ENCODE data around the gene PPP2R3A. TPM values are rescaled to one million over a fixed set of nuclear protein-coding genes. Genes with fewer than 3 reads are reported as not detected.
"Not testable (repeated sequence)": the region's sequence is repeated elsewhere in the genome, so short reads cannot be mapped to it uniquely, and the experiment has no call there.

Gene PPP2R3A
- polyA plus RNA-seq, 6 donors from 2014 or later: 0.07 to 0.34 (median 0.12) TPM

- Mint-ChIP-seq H3K4me1 (peaks cover 10 to 23% (median 20%) of the 10 kb centered on the region in 3 donors), H3K4me3 (no peak overlapping the region), H3K27me3 (no peaks in the 10 kb centered on the region), H3K9me3 (no peaks in the 10 kb centered on the region), H3K36me3 (peaks cover 0 to 4% of the 10 kb centered on the region in 2 donors), H3K27ac (no peak overlapping the region)
- no peak for DNase-seq
- ATAC-seq (ENCODE audit: low read depth in 2 of 2): no peak
Observed at GRCh38 chr3:136105044-136105443, 139.5 kb downstream of the PPP2R3A start.

DNA sequence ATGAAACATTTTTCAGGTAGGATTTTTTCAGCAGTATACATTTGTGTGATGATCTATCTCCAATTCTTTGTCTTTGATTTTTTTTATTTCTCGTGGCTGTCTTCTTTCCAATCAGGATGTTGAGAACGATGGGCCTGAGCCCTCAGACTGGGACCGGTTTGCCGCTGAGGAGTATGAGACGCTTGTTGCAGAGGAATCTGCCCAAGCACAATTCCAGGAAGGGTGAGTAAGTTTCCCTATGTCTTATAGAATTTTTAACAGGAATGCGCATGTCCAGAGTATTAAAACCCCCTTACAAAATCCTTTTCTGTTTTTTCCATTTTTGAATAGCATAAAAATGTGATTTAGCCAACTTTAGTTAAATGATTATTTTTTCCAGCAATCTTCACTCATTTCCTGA lies 140.6 kb downstream of the PPP2R3A start:
- Mint-ChIP-seq H3K27ac (peak overlapping the region in 2 of 6 donors; percentile 30 to 44), H3K27me3 (no peaks in the 10 kb centered on the region), H3K4me3 (no peak overlapping the region), H3K9me3 (no peaks in the 10 kb centered on the region), H3K36me3 (peaks cover 0 to 4% of the 10 kb centered on the region in 2 donors), H3K4me1 (peaks cover 10 to 23% (median 21%) of the 10 kb centered on the region in 3 donors)
- DNase-seq (no peak), ATAC-seq (ENCODE audit: low read depth in 2 of 2) (no peak)

DNA sequence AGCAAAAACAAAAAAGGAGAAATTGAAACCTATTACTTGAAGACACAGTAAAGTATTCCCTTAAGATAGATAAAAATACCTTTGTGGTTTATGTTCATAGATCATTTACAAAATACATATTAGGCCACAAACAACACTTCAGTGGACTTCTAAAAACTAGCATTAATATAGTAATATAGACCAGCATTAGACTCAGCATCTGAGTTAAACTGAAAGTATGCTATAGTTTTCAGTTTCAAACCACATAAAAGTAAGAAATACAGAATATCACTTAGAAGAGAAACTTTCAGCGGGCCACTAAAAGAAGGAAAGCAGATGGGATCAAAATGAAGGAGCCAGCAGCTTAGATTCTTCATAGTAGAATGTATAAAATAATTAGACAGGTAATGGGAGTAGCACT lies 144.0 kb downstream of the PPP2R3A start:
- Mint-ChIP-seq H3K36me3 (peaks cover 0 to 4% of the 10 kb centered on the region in 2 donors), H3K4me3 (no peak overlapping the region), H3K4me1 (peaks cover 10 to 23% (median 21%) of the 10 kb centered on the region in 3 donors), H3K27ac (peak overlapping the region in 2 of 6 donors; percentile 16 to 36), H3K27me3 (no peaks in the 10 kb centered on the region), H3K9me3 (no peaks in the 10 kb centered on the region)
- ATAC-seq (ENCODE audit: low read depth in 2 of 2): no peak
- DNase-seq: no peak

GRCh38 chr3:136110481-136110880 lies 145.0 kb downstream of the PPP2R3A start:
- Mint-ChIP-seq H3K4me3 (no peak overlapping the region), H3K27ac (no peak overlapping the region), H3K9me3 (peaks cover 0 to 3% (median 0%) of the 10 kb centered on the region in 7 donors), H3K27me3 (peaks cover 0 to 4% (median 0%) of the 10 kb centered on the region in 3 donors), H3K36me3 (peaks cover 0 to 4% of the 10 kb centered on the region in 2 donors), H3K4me1 (peaks cover 5 to 19% (median 17%) of the 10 kb centered on the region in 3 donors)
- no peak for DNase-seq
- no peak for ATAC-seq (ENCODE audit: low read depth in 2 of 2)

GRCh38 chr3:136114421-136114820 lies 148.9 kb downstream of the PPP2R3A start:
- H3K9me3 Mint-ChIP-seq: peaks cover 0 to 8% (median 2%) of the 10 kb centered on the region in 7 donors
- H3K27ac Mint-ChIP-seq: no peak overlapping the region
- H3K4me1 Mint-ChIP-seq: peaks cover 2 to 11% (median 6%) of the 10 kb centered on the region in 3 donors
- no peak for DNase-seq
- no peak for ATAC-seq (ENCODE audit: low read depth in 2 of 2)
- no peak overlapping the region for H3K4me3 Mint-ChIP-seq
- peaks cover 0 to 9% of the 10 kb centered on the region in 2 donors for H3K36me3 Mint-ChIP-seq
- H3K27me3 Mint-ChIP-seq: peaks cover 0 to 8% (median 6%) of the 10 kb centered on the region in 3 donors

DNA sequence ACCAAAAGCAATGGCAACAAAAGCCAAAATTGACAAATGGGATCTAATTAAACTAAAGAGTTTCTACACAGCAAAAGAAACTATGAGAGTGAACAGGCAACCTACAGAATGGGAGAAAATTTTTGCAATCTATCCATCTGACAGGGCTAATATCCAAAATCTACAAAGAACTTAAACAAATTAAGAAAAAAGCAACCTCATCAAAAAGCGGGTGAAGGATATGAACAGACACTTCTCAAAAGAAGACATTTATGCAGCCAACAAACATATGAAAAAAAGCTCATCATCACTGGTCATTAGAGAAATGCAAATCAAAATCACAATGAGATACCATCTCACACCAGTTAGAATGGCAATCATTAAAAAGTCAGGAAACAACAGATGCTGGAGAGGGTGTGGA lies 153.8 kb downstream of the PPP2R3A start:
- not testable (repeated sequence) for H3K27me3 Mint-ChIP-seq; DNase-seq; H3K27ac Mint-ChIP-seq; ATAC-seq (ENCODE audit: low read depth in 2 of 2); H3K36me3 Mint-ChIP-seq; H3K4me3 Mint-ChIP-seq
- Mint-ChIP-seq H3K9me3 (peaks cover 0 to 11% (median 2%) of the 10 kb centered on the region in 7 donors), H3K4me1 (peaks cover 6 to 15% (median 11%) of the 10 kb centered on the region in 3 donors)

DNA sequence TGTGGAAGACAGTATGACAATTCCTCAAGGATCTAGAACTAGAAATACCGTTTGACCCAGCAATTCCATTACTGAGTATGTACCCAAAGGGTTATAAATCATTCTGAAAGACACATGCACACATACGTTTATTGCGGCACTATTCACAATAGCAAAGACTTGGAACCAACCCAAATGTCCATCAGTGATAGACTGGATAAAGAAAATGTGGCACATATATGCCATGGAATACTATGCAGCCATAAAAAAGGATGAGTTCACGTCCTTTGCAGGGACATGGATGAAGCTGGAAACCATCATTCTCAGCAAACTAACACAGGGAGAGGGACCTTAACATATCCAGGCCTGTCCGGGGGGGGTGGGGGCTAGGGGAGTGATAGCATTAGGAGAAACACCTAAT lies 154.3 kb downstream of the PPP2R3A start:
- ATAC-seq (ENCODE audit: low read depth in 2 of 2); H3K36me3 Mint-ChIP-seq; H3K27ac Mint-ChIP-seq; H3K27me3 Mint-ChIP-seq; DNase-seq: not testable (repeated sequence)
- peaks cover 0 to 11% (median 2%) of the 10 kb centered on the region in 7 donors for H3K9me3 Mint-ChIP-seq
- peaks cover 6 to 16% (median 11%) of the 10 kb centered on the region in 3 donors for H3K4me1 Mint-ChIP-seq
- peak overlapping the region in 1 of 8 donors; percentile 17 for H3K4me3 Mint-ChIP-seq

GRCh38 chr3:136120373-136121348 lies 155.1 kb downstream of the PPP2R3A start:
- Mint-ChIP-seq H3K27ac (peak overlapping the region in 1 of 6 donors; percentile 72), H3K27me3 (peaks cover 0 to 6% (median 2%) of the 10 kb centered on the region in 3 donors), H3K36me3 (peaks cover 0 to 3% of the 10 kb centered on the region in 2 donors), H3K4me3 (peak overlapping the region in 1 of 8 donors; percentile 55), H3K9me3 (peaks cover 0 to 11% (median 1%) of the 10 kb centered on the region in 7 donors), H3K4me1 (peaks cover 6 to 16% (median 11%) of the 10 kb centered on the region in 3 donors)
- ATAC-seq (ENCODE audit: low read depth in 2 of 2) (peak in 1 of 2 donors; percentile 25), DNase-seq (peak; percentile 3)

GRCh38 chr3:136122006-136122405 lies 156.5 kb downstream of the PPP2R3A start:
- ATAC-seq (ENCODE audit: low read depth in 2 of 2): no peak
- H3K27me3 Mint-ChIP-seq: peaks cover 0 to 4% (median under 1%) of the 10 kb centered on the region in 3 donors
- H3K9me3 Mint-ChIP-seq: peaks cover 0 to 8% (median 2%) of the 10 kb centered on the region in 7 donors
- no peak overlapping the region for H3K4me3 Mint-ChIP-seq
- no peak for DNase-seq
- no peak overlapping the region for H3K27ac Mint-ChIP-seq
- H3K4me1 Mint-ChIP-seq: peaks cover 6 to 16% (median 7%) of the 10 kb centered on the region in 3 donors
- H3K36me3 Mint-ChIP-seq: peaks cover 0 to 4% of the 10 kb centered on the region in 2 donors

GRCh38 chr3:136131647-136132046 lies 166.1 kb downstream of the PPP2R3A start:
- Mint-ChIP-seq H3K9me3 (peaks cover 4 to 16% (median 9%) of the 10 kb centered on the region in 7 donors), H3K36me3 (peaks cover 0 to 25% of the 10 kb centered on the region in 2 donors)

DNA sequence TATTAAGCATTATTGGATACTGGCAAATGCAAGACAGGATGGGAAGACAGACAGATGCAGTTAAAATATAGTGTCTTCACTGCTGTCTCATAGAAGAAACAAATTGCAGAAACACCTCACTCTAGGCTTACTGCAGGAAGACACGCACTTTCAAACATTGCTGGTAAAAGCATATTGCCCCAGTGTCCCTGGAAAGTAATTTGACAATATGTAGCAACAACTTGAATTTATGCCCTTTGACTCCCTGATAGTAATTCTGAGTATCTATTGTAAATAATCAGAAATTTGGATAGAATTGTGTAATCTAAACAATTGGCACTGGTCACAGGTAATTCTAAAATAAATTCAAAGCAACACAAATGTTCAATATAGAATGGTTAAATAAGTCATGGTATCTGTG lies 168.6 kb downstream of the PPP2R3A start:
- no peak for DNase-seq
- no peak for ATAC-seq (ENCODE audit: low read depth in 2 of 2)
- no peak overlapping the region for H3K27ac Mint-ChIP-seq
- H3K9me3 Mint-ChIP-seq: peaks cover 0 to 6% (median 0%) of the 10 kb centered on the region in 7 donors
- peaks cover 3 to 6% (median 5%) of the 10 kb centered on the region in 3 donors for H3K4me1 Mint-ChIP-seq
- peaks cover 0 to 1% of the 10 kb centered on the region in 2 donors for H3K36me3 Mint-ChIP-seq
- H3K27me3 Mint-ChIP-seq: no peaks in the 10 kb centered on the region
- H3K4me3 Mint-ChIP-seq: no peak overlapping the region

More at GRCh38 chr3:136131647-136132046, 166.1 kb downstream of the PPP2R3A start:
- H3K27ac Mint-ChIP-seq; H3K27me3 Mint-ChIP-seq; H3K4me1 Mint-ChIP-seq; ATAC-seq (ENCODE audit: low read depth in 2 of 2); H3K4me3 Mint-ChIP-seq; DNase-seq: not testable (repeated sequence)

GRCh38 chr3:136135039-136135802 lies 169.7 kb downstream of the PPP2R3A start:
- no peak for ATAC-seq (ENCODE audit: low read depth in 2 of 2)
- Mint-ChIP-seq H3K27ac (peak overlapping the region in 3 of 6 donors; percentile 35 to 74 (median 49)), H3K4me1 (peaks cover 3 to 6% (median 5%) of the 10 kb centered on the region in 3 donors), H3K36me3 (no peaks in the 10 kb centered on the region), H3K4me3 (no peak overlapping the region), H3K9me3 (peaks cover 0 to 1% (median 0%) of the 10 kb centered on the region in 7 donors), H3K27me3 (no peaks in the 10 kb centered on the region)
- DNase-seq: no peak

- no peak for DNase-seq
- H3K27ac Mint-ChIP-seq: no peak overlapping the region
- H3K27me3 Mint-ChIP-seq: no peaks in the 10 kb centered on the region
- no peaks in the 10 kb centered on the region for H3K36me3 Mint-ChIP-seq
- no peak overlapping the region for H3K4me3 Mint-ChIP-seq
- ATAC-seq (ENCODE audit: low read depth in 2 of 2): no peak
- H3K9me3 Mint-ChIP-seq: no peaks in the 10 kb centered on the region
- peaks cover 3 to 11% (median 7%) of the 10 kb centered on the region in 3 donors for H3K4me1 Mint-ChIP-seq
Observed at GRCh38 chr3:136136454-136136853, 170.9 kb downstream of the PPP2R3A start.

Measured in naive B cell (primary cell).